ENCODE measurements around the gene TGFA.

Gene TGFA

DNA sequence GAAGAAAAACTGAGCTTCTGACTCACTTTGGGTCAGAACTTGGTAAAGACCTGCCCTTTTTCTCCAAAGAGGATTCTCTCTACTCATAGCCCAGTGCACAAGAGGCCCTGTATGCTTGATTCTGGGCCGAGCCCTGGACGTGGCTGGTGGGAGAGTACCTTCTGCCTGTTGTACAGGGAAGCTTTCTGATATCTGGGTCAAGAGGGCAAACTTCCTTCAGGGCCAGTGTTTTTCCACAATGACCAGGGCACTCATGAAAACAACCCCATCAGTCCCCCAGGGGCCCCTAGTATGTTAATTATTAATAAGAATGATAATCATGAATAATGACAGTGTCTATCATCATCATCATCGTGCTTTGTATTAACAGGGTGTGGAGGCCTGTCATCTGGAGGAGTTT, 90.0 kb downstream of the TGFA start:
- TF ChIP-seq EZH2 (IDR thresholded peaks at IDR 0.05; ENCODE audit: borderline replicate concordance, low read length), result no peak
- TF ChIP-seq, protein P1, sequence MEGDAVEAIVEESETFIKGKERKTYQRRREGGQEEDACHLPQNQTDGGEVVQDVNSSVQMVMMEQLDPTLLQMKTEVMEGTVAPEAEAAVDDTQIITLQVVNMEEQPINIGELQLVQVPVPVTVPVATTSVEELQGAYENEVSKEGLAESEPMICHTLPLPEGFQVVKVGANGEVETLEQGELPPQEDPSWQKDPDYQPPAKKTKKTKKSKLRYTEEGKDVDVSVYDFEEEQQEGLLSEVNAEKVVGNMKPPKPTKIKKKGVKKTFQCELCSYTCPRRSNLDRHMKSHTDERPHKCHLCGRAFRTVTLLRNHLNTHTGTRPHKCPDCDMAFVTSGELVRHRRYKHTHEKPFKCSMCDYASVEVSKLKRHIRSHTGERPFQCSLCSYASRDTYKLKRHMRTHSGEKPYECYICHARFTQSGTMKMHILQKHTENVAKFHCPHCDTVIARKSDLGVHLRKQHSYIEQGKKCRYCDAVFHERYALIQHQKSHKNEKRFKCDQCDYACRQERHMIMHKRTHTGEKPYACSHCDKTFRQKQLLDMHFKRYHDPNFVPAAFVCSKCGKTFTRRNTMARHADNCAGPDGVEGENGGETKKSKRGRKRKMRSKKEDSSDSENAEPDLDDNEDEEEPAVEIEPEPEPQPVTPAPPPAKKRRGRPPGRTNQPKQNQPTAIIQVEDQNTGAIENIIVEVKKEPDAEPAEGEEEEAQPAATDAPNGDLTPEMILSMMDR (IDR thresholded peaks at IDR 0.05; ENCODE audit: low read length), result no peak
- H3K9me2 ChIP-seq (ENCODE audit: low read depth, low read length), result no peaks in the 10 kb centered on the region

DNA sequence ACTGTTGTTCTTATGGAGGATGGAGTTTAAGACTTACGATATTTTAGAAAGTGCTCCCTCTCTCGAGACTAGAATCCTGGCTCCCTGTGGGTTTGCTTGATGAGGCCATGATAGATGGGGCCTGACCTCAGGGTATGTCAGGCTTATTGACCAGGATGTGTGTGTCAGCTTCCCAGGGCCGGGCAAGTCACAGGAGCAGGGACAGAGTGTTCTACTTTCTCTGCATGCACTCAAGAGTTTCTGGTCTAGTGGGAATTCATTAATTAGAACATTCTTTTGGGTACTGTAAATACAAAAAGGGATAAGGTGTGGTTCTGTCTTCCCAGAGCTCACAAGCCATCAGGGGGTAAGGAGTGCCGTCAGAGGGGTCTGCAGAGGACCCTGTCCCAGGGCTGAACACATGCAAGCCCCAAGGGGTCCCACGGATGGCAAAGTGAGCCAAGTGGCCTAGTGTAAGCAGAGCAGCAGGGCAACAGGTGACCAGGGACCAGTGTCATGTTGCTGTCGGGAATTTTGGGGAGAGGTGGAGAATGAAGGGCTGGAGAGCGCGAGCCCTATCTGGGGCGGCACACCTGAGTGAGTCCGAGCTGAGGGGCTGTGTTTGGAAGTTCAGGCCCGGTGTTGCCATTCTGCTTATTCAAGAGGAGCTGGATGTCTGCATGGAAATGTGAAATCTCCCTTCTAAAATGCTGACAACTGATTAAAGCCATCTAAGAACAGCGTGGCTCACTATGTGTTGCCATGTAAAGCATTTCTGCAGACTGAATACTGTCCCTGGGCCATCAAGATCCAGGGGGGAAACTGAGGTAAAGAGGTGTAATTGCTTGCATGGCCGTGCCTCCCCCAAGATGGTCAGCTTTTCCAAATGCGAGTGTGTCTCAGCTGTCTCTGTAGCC, 91.4 kb downstream of the TGFA start:
- no peaks in the 10 kb centered on the region for H3K9me3 ChIP-seq (ENCODE audit: low read length)
- H3K4me3 ChIP-seq (ENCODE audit: low read depth, low read length, poor library complexity, severe bottlenecking), result no peak overlapping the region

More for the DNA sequence above, 90.0 kb downstream of the TGFA start:
- H3F3A ChIP-seq (ENCODE audit: insufficient read depth, low read length), result no peaks in the 10 kb centered on the region
- H3K4me3 ChIP-seq (ENCODE audit: low read depth, low read length, poor library complexity, severe bottlenecking), result no peak overlapping the region
- no peaks in the 10 kb centered on the region for H3K79me2 ChIP-seq (ENCODE audit: insufficient read depth, low read length)
- peaks cover 7% of the 10 kb centered on the region; the same call in 1 of the 2 replicates for H3K27me3 ChIP-seq (ENCODE audit: insufficient read depth, low read length)
- H3K9me3 ChIP-seq (ENCODE audit: low read length), result no peaks in the 10 kb centered on the region
- H4K20me1 ChIP-seq (ENCODE audit: insufficient read depth, low read length), result no peaks in the 10 kb centered on the region
- no peak overlapping the region for H2AFZ ChIP-seq (ENCODE audit: low read length)
- no peak overlapping the region for H3K9ac ChIP-seq (ENCODE audit: low read length)
- no peaks in the 10 kb centered on the region for H3K36me3 ChIP-seq (ENCODE audit: insufficient read depth, low read length)
- H3K4me1 ChIP-seq (ENCODE audit: insufficient read depth, low read length, severe bottlenecking), result no peaks in the 10 kb centered on the region
- no peak overlapping the region for H3K4me2 ChIP-seq (ENCODE audit: low read length)
- no peak overlapping the region for H3K27ac ChIP-seq (ENCODE audit: low read depth, low read length, poor library complexity, severe bottlenecking)

DNA sequence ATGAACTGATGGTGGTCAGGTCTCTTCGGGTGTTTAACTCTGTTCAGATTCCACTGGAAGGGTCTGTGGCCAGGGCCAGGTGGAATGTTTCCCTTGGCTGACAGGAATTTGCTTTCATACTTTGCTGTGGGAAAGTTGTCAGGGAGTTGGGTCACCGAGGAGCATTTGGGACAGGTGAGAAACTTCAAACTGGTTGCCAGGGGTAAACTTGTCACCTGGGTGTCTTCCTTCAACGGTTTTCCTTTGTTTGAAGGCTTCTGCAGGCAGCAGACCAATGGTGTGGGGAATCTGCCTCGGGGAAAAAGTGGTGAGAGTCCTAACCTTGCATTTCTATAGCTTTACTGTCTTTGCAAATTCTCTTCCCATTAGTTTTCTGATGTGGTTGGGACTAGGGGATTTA, 92.2 kb downstream of the TGFA start:
- Histone ChIP-seq H3K4me2 (ENCODE audit: low read length) (no peak overlapping the region), H3K4me3 (ENCODE audit: low read depth, low read length, poor library complexity, severe bottlenecking) (no peak overlapping the region), H4K20me1 (ENCODE audit: insufficient read depth, low read length) (no peaks in the 10 kb centered on the region), H3K9me3 (ENCODE audit: low read length) (no peaks in the 10 kb centered on the region), H3K27ac (ENCODE audit: low read depth, low read length, poor library complexity, severe bottlenecking) (no peak overlapping the region), H3K9ac (ENCODE audit: low read length) (no peak overlapping the region), H3K27me3 (ENCODE audit: insufficient read depth, low read length) (peaks cover 10% of the 10 kb centered on the region), H3F3A (ENCODE audit: insufficient read depth, low read length) (no peaks in the 10 kb centered on the region), H3K36me3 (ENCODE audit: insufficient read depth, low read length) (no peaks in the 10 kb centered on the region), H3K4me1 (ENCODE audit: insufficient read depth, low read length, severe bottlenecking) (no peaks in the 10 kb centered on the region), H3K79me2 (ENCODE audit: insufficient read depth, low read length) (no peaks in the 10 kb centered on the region), H3K9me2 (ENCODE audit: low read depth, low read length) (no peaks in the 10 kb centered on the region), H2AFZ (ENCODE audit: low read length) (no peak overlapping the region)
- TF ChIP-seq EZH2 (IDR thresholded peaks at IDR 0.05; ENCODE audit: borderline replicate concordance, low read length), result no peak
- TF ChIP-seq, protein P1 (IDR thresholded peaks at IDR 0.05; ENCODE audit: low read length), result no peak

More for the DNA sequence above, 91.4 kb downstream of the TGFA start:
- no peak overlapping the region for H3K4me2 ChIP-seq (ENCODE audit: low read length)
- no peak overlapping the region for H2AFZ ChIP-seq (ENCODE audit: low read length)
- no peak overlapping the region for H3K9ac ChIP-seq (ENCODE audit: low read length)
- no peaks in the 10 kb centered on the region for H4K20me1 ChIP-seq (ENCODE audit: insufficient read depth, low read length)
- no peaks in the 10 kb centered on the region for H3K4me1 ChIP-seq (ENCODE audit: insufficient read depth, low read length, severe bottlenecking)
- H3K27me3 ChIP-seq (ENCODE audit: insufficient read depth, low read length), result peaks cover 7% of the 10 kb centered on the region; the same call in 1 of the 2 replicates
- TF ChIP-seq, protein P1 (IDR thresholded peaks at IDR 0.05; ENCODE audit: low read length), result no peak
- TF ChIP-seq EZH2 (IDR thresholded peaks at IDR 0.05; ENCODE audit: borderline replicate concordance, low read length), result no peak
- no peaks in the 10 kb centered on the region for H3K36me3 ChIP-seq (ENCODE audit: insufficient read depth, low read length)
- no peak overlapping the region for H3K27ac ChIP-seq (ENCODE audit: low read depth, low read length, poor library complexity, severe bottlenecking)
- H3K79me2 ChIP-seq (ENCODE audit: insufficient read depth, low read length), result no peaks in the 10 kb centered on the region
- no peaks in the 10 kb centered on the region for H3K9me2 ChIP-seq (ENCODE audit: low read depth, low read length)
- H3F3A ChIP-seq (ENCODE audit: insufficient read depth, low read length), result no peaks in the 10 kb centered on the region

Data from OCI-LY1 (cell line).